Measurements from ENCODE around the gene NEK6.
A peak's percentile ranks its signal among the peaks of the same experiment; 100 is the strongest.

NEK6 gene

GRCh38 chr9:124306098-124306735 lies 48.5 kb downstream of the NEK6 start:
- no peak overlapping the region for H3K4me3 ChIP-seq (ENCODE audit: control insufficient read depth, low read depth, low read length)
- TF ChIP-seq, protein P1, sequence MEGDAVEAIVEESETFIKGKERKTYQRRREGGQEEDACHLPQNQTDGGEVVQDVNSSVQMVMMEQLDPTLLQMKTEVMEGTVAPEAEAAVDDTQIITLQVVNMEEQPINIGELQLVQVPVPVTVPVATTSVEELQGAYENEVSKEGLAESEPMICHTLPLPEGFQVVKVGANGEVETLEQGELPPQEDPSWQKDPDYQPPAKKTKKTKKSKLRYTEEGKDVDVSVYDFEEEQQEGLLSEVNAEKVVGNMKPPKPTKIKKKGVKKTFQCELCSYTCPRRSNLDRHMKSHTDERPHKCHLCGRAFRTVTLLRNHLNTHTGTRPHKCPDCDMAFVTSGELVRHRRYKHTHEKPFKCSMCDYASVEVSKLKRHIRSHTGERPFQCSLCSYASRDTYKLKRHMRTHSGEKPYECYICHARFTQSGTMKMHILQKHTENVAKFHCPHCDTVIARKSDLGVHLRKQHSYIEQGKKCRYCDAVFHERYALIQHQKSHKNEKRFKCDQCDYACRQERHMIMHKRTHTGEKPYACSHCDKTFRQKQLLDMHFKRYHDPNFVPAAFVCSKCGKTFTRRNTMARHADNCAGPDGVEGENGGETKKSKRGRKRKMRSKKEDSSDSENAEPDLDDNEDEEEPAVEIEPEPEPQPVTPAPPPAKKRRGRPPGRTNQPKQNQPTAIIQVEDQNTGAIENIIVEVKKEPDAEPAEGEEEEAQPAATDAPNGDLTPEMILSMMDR (conservative IDR thresholded peaks at IDR 0.05; ENCODE audit: control insufficient read depth, insufficient read depth, low read depth, low read length), result no peak
- DNase-seq (ENCODE audit: low read depth), result peak; percentile 95

DNA sequence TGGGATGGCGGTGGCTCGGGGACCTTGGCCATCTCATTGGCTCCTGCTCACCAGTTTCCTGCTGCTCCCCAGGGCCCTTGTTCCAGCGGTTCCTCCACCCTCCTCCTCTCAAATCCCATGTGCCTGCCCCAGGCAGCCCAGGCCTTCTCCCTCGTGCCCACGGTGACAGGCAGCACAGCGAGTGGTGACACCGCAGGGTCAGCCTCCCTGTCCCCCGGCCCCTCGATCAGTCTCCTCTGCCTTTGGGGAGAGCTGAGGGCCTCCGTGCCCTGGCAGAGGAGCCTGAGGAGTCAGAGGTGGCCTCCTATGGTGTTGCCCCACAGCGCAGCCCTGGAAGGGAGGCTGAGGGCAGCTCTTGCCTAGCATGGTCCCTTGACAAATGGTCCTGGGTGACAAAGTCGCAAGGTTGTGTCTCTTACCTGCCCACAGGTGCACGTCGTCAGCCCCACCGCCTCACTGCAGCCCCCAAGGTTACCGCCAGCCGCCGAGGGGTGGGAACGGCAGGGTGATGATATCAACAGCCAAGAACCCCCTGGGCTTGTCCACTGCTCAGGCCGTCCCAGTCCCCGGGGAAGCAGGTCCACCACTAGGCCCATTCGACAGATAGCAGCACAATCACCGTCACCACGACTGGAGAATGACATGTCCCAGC lies 49.8 kb downstream of the NEK6 start:
- TF ChIP-seq, protein P1 (conservative IDR thresholded peaks at IDR 0.05; ENCODE audit: control insufficient read depth, insufficient read depth, low read depth, low read length), result no peak
- no peak for DNase-seq (ENCODE audit: low read depth)
- H3K4me3 ChIP-seq (ENCODE audit: control insufficient read depth, low read depth, low read length), result no peak overlapping the region

DNA sequence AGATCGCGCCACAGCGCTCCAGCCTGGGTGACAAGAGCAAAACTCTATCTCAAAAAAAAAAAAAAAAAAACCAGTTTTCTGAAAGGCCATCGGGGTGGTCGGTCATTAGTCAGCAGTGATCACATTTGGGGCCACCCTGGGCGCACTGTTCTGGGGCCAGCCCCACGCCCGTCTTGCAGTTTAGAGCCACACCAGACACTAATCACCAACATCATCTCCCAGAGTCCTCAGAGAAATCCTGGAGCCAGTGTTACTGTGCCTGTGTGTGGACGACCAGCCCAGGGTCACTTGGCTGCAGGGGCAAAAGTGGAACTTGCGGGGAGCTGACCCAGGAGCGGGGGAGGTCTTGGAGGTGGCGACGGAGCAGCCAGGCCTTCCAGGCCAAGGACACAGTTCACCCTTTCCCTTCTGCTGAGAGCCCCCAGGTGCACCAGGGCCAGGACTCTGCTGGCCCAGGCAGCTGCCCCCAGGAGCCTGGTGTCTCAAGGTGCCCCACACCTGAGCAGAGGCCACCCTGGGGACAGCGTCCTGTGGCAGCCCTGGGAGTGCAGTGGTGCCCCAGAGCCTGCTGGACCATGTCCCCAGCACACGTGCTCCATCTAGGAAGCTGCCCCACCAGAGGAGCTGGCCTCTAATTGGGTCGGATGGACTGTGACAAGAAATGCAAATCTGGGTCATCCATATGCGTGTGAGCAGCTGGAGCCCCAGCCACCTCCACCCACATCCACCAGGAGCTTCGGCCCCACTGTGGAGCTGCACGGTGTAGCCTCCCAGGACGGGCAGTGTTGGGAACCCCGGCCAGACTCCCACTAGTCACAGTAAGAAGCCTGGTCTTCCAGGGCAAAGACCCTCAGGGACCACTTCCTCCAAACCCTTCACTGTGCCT lies 51.1 kb downstream of the NEK6 start:
- no peak for DNase-seq (ENCODE audit: low read depth)
- H3K4me3 ChIP-seq (ENCODE audit: control insufficient read depth, low read depth, low read length), result no peak overlapping the region
- TF ChIP-seq, protein P1 (conservative IDR thresholded peaks at IDR 0.05; ENCODE audit: control insufficient read depth, insufficient read depth, low read depth, low read length), result no peak

DNA sequence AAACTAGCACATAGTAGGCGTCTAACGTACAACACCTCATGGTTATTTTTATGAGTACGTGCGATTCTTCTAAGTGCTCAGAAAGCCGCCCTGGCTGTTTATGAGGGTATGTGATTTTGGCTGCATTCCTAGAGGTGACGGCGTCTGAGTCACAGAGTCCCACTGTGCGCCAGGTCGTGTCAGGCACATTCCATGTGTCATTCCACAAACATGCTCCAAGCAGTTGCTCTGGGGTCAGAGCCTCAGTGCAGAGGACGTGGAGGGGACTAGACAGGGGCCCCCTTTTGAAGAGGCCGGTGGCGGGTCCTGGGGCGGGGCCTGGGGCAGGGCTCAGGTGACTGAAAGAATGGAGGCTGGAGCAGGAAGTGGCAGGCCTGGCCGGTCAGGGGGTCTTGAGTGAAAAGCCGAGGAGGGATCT lies 51.9 kb downstream of the NEK6 start:
- no peak overlapping the region for H3K4me3 ChIP-seq (ENCODE audit: control insufficient read depth, low read depth, low read length)
- TF ChIP-seq, protein P1 (conservative IDR thresholded peaks at IDR 0.05; ENCODE audit: control insufficient read depth, insufficient read depth, low read depth, low read length), result no peak
- DNase-seq (ENCODE audit: low read depth), result peak; percentile 97

DNA sequence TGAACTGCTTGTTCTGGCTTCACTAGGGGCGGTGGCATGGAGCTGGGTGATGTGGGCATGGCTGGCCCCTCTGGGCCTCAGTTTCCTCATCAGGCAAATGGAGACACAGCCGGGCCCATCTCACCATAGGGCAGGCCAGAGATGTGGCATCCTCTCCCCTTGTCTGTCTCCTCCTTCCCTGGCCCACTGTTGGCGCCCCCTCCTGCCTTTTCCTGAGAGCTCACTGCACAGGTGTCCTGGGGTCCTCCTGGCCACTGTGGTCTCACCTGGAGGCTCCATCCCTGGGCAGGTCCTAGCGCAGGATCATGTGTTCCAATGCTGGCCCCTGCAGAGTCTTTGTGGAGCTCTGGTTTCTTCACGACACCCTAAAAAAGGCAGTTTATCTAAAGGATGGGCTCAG lies 53.5 kb downstream of the NEK6 start:
- no peak overlapping the region for H3K4me3 ChIP-seq (ENCODE audit: control insufficient read depth, low read depth, low read length)
- TF ChIP-seq, protein P1 (conservative IDR thresholded peaks at IDR 0.05; ENCODE audit: control insufficient read depth, insufficient read depth, low read depth, low read length), result no peak
- DNase-seq (ENCODE audit: low read depth), result no peak

DNA sequence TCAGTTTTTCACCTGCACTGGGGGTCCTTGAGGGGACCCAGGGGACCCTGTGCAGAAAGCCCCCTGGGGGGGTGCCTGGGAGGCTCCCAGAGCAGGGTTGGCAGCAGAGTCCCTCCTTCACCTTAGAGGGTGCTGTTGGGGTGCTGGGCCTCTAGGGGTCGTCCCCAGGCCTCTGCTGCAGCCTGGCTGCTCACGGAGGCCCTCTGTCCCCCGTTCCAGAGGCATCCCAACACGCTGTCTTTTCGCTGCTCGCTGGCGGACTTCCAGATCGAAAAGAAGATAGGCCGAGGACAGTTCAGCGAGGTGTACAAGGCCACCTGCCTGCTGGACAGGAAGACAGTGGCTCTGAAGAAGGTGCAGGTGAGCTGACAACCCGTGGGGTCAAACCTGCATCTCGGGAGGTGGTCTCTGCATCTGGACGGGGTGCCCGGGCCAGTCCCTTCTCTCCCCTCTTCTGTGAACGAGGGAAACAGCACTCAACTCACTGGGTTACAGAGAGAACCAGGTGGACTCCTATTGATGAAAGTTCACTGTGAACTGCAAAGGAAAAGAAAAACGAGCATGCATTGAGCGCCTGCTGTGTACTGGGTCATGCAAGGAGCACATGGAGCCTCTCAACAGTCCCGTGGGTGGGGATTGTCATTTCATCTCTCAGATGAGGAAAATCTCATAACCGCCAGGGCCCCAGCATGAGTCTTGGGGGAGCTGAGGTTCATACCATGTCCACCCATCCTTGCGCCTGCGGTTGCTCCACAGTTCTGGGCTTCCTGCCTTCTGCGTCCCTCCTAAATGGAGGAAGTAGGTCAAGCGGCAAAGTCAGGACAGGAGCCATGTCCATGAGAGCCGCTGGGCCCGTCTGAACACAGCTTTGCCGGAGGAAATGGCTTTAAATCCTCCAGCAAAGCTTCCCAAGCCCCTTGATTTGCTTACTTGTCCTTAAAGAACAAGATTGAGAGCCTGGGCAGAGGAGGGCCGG lies 54.8 kb downstream of the NEK6 start:
- no peak overlapping the region for H3K4me3 ChIP-seq (ENCODE audit: control insufficient read depth, low read depth, low read length)
- DNase-seq (ENCODE audit: low read depth), result no peak
- TF ChIP-seq, protein P1 (conservative IDR thresholded peaks at IDR 0.05; ENCODE audit: control insufficient read depth, insufficient read depth, low read depth, low read length), result no peak
